OCI-LY7 (cell line): ENCODE data around the gene OXSR1. TPM values are rescaled to one million over a fixed set of nuclear protein-coding genes. Genes with fewer than 3 reads are reported as not detected.

Experiments
- BruUV-seq: library from RNA; stranded (reverse); fragments of 400-500 nt; replicated peaks from 2 replicates; lab custom pipeline; 2021; lab: Mats Ljungman, UMichigan
- CTCF ChIA-PET: fragments of 300-600 bp; sonication (Branson Sonifier 250); formaldehyde crosslinking; loops from one replicate; lab custom pipeline; 2022; ENCODE audit warnings: antibody characterized with exemption; ENCODE audit not compliant: unreplicated experiment; lab: Charles Lee
- POLR2A ChIA-PET: fragments of 300-600 bp; sonication (Branson Sonifier 250); formaldehyde crosslinking; loops from one replicate; lab custom pipeline; 2022; ENCODE audit warnings: antibody characterized with exemption; lab: Charles Lee
- DNase-seq: peaks from one replicate; pipeline ENCODE4 v3.0.0-alpha.2; 2015; ENCODE audit warnings: low spot score
- H2AFZ ChIP-seq: fragments of 200-600 bp; sonication (generic), shearing (Covaris generic); 2 replicates; pipeline ENCODE4 v1.6.1; 2014; ENCODE audit warnings: mild to moderate bottlenecking, antibody characterized with exemption, low read length, moderate library complexity
- H3K27ac ChIP-seq: fragments of 200-600 bp; sonication (generic); 2 replicates; pipeline ENCODE4 v1.5.1; 2014; ENCODE audit warnings: mixed run types, low read depth, mild to moderate bottlenecking, moderate library complexity, low read length, inconsistent platforms; ENCODE audit not compliant: poor library complexity, severe bottlenecking
- H3K36me3 ChIP-seq: fragments of 200-600 bp; sonication (generic); 2 replicates; pipeline ENCODE4 v1.6.1; 2014; ENCODE audit warnings: mild to moderate bottlenecking, antibody characterized with exemption, low read length, moderate library complexity, mixed read lengths; ENCODE audit not compliant: insufficient read depth
- H3K4me1 ChIP-seq: fragments of 200-600 bp; sonication (generic); 2 replicates; pipeline ENCODE4 v1.5.1; 2014; ENCODE audit warnings: mild to moderate bottlenecking, low read length; ENCODE audit not compliant: insufficient read depth, poor library complexity, severe bottlenecking
- H3K4me2 ChIP-seq: fragments of 200-600 bp; sonication (generic); 2 replicates; pipeline ENCODE4 v1.6.1; 2014; ENCODE audit warnings: mild to moderate bottlenecking, low read length
- H3K4me3 ChIP-seq: fragments of 200-600 bp; sonication (generic); 2 replicates; pipeline ENCODE4 v1.5.1; 2014; ENCODE audit warnings: mild to moderate bottlenecking, low read depth, low read length; ENCODE audit not compliant: poor library complexity, severe bottlenecking
- H3K79me2 ChIP-seq: fragments of 200-600 bp; sonication (generic); 2 replicates; pipeline ENCODE4 v1.6.1; 2016; ENCODE audit warnings: low read depth, mild to moderate bottlenecking, low read length, moderate library complexity, mixed read lengths; ENCODE audit not compliant: insufficient read depth
- H3K9me2 ChIP-seq: fragments of 200-600 bp; sonication (generic); 2 replicates; pipeline ENCODE4 v1.6.1; 2016; ENCODE audit warnings: mild to moderate bottlenecking, low read length, mixed read lengths; ENCODE audit not compliant: insufficient read depth
- H3K9me3 ChIP-seq: fragments of 200-600 bp; sonication (generic); 2 replicates; pipeline ENCODE4 v1.6.1; 2014; ENCODE audit warnings: mild to moderate bottlenecking, mixed run types, low read length, mixed read lengths
- H4K20me1 ChIP-seq: fragments of 200-600 bp; sonication (generic); 2 replicates; pipeline ENCODE4 v1.6.1; 2014; ENCODE audit warnings: mild to moderate bottlenecking, antibody characterized with exemption, low read length, moderate library complexity, mixed read lengths; ENCODE audit not compliant: insufficient read depth
- CTCF ChIP-seq: fragments of 200-600 bp; sonication (generic); conservative IDR thresholded peaks from 2 replicates; pipeline ENCODE4 v1.5.1; 2014; ENCODE audit warnings: mild to moderate bottlenecking, antibody characterized with exemption, low read length, moderate library complexity, mixed read lengths
- EZH2phosphoT487 ChIP-seq: fragments of 200-600 bp; sonication (generic); IDR thresholded peaks from 2 replicates; pipeline ENCODE4 v1.6.1; 2018; ENCODE audit warnings: low read depth, borderline replicate concordance, mild to moderate bottlenecking, mixed run types, antibody characterized with exemption, low read length, moderate library complexity, mixed read lengths
- intact Hi-C: fragments of 100-400 bp; cut with micrococcal nuclease; formaldehyde crosslinking; loops from one replicate; pipeline ENCODE4 v1.10.0; 2022; ENCODE audit not compliant: unreplicated experiment
- total RNA-seq, 2 experiments: library from RNA; depleted of rRNA in 1 of 2; stranded (reverse); fragments of >200 nt in 1 of 2; shearing (Covaris generic) in 1 of 2; gene quantifications; 2 replicates each; pipeline ENCODE4 v1.2.3, GENCODE V29; 2014 to 2022

OXSR1 gene
- total RNA-seq, 2 experiments from 2014 or later = 21.4 to 43.7 TPM

- BruUV-seq = no TSS peak
- ChIA-PET POLR2A (no interaction called here), CTCF (no interaction called here)
- no peaks in the 10 kb centered on the region for H3K4me1 ChIP-seq
- intact Hi-C loops = no loop called here
- no peaks in the 10 kb centered on the region for H3K9me2 ChIP-seq
- no peaks in the 10 kb centered on the region for H4K20me1 ChIP-seq
- no peak overlapping the region for H3K27ac ChIP-seq
- no peak for TF ChIP-seq EZH2phosphoT487
- no peak for TF ChIP-seq CTCF
- H3K79me2 ChIP-seq = no peaks in the 10 kb centered on the region
- H3K4me2 ChIP-seq = no peak overlapping the region
- no peak overlapping the region for H2AFZ ChIP-seq
- H3K4me3 ChIP-seq = no peak overlapping the region
- no peak for DNase-seq
- peaks cover 92% of the 10 kb centered on the region for H3K36me3 ChIP-seq
- H3K9me3 ChIP-seq = no peaks in the 10 kb centered on the region
Measured at GRCh38 chr3:38251197-38251596, 85.9 kb downstream of the OXSR1 start.

- TF ChIP-seq CTCF (no peak), EZH2phosphoT487 (no peak)
- H2AFZ ChIP-seq = no peak overlapping the region
- no peaks in the 10 kb centered on the region for H3K9me2 ChIP-seq
- H3K4me2 ChIP-seq = no peak overlapping the region
- ChIA-PET CTCF (no interaction called here), POLR2A (interaction anchor here (1.5 kb wide), 1 partner anchor 17 kb away, joined by 3 read pairs; no protein-coding TSS in a partner anchor)
- intact Hi-C loops = no loop called here
- no peak overlapping the region for H3K4me3 ChIP-seq
- H3K27ac ChIP-seq = no peak overlapping the region
- no peaks in the 10 kb centered on the region for H3K9me3 ChIP-seq
- H3K4me1 ChIP-seq = no peaks in the 10 kb centered on the region
- peaks cover 69% of the 10 kb centered on the region for H3K36me3 ChIP-seq
- DNase-seq = no peak
- H4K20me1 ChIP-seq = no peaks in the 10 kb centered on the region
- no peaks in the 10 kb centered on the region for H3K79me2 ChIP-seq
- no TSS peak for BruUV-seq
Measured at GRCh38 chr3:38253704-38254103, 88.4 kb downstream of the OXSR1 start.

DNA sequence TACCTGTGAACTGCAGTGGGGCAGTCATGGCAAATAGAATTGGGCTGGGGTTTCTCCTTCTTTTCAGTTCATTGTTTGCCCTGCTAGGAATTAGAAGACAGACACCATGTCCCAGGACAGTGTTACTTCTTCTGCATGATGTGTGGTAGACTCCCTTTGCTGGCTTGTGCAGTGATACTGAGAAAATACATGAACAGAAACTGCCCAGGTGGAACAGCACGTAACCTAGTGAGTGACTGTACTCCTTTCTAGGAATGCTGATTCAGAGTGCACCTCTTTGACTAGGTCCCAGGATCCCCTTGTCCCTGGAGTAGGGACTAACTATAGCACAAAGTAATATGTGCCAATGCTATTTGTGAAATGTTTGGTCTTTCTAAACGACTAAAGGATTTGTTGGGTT, 89.5 kb downstream of the OXSR1 start:
- Histone ChIP-seq H4K20me1 (no peaks in the 10 kb centered on the region), H3K36me3 (peaks cover 58% of the 10 kb centered on the region), H3K4me3 (no peak overlapping the region), H3K4me2 (no peak overlapping the region), H3K79me2 (no peaks in the 10 kb centered on the region), H3K4me1 (no peaks in the 10 kb centered on the region), H3K9me2 (no peaks in the 10 kb centered on the region), H3K27ac (no peak overlapping the region), H2AFZ (no peak overlapping the region), H3K9me3 (no peaks in the 10 kb centered on the region)
- DNase-seq = no peak
- no peak for TF ChIP-seq CTCF
- no peak for TF ChIP-seq EZH2phosphoT487
- ChIA-PET POLR2A (interaction anchor here (1.2 kb wide), 1 partner anchor 29 kb away, joined by 3 read pairs; no protein-coding TSS in a partner anchor), CTCF (no interaction called here)
- intact Hi-C loops = no loop called here
- no TSS peak for BruUV-seq
